ENCODE results near the gene CEP164. TPM values are rescaled to one million over a fixed set of nuclear protein-coding genes. Genes with fewer than 3 reads are reported as not detected.

CEP164 gene
- total and polyA plus RNA-seq, 2 of the 8 experiments (the other 6 are each of a cell fraction or from before 2014, with no cell fraction given) = 8.4 to 20.8 TPM

DNA sequence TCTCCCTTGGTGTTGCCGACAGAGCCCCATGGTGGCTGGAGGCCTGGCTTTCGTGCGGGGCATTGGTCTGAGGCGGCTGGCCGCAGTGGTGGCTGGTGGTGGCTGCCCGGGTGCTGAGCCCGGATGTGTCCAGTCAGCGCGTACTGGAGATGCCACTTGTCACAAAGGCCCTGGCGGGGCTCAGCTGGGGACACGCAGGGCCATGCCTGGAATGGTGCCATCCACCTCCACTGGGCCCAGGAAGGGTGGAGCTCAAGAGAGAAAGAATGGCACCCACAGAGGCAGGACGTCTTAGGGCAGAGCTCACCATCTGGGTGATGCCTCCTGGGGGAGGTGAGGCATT is 92.5 kb downstream of the CEP164 start (continued):
- TF ChIP-seq, protein P1, sequence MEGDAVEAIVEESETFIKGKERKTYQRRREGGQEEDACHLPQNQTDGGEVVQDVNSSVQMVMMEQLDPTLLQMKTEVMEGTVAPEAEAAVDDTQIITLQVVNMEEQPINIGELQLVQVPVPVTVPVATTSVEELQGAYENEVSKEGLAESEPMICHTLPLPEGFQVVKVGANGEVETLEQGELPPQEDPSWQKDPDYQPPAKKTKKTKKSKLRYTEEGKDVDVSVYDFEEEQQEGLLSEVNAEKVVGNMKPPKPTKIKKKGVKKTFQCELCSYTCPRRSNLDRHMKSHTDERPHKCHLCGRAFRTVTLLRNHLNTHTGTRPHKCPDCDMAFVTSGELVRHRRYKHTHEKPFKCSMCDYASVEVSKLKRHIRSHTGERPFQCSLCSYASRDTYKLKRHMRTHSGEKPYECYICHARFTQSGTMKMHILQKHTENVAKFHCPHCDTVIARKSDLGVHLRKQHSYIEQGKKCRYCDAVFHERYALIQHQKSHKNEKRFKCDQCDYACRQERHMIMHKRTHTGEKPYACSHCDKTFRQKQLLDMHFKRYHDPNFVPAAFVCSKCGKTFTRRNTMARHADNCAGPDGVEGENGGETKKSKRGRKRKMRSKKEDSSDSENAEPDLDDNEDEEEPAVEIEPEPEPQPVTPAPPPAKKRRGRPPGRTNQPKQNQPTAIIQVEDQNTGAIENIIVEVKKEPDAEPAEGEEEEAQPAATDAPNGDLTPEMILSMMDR (IDR thresholded peaks at IDR 0.05; ENCODE audit: control extremely low read depth in 1 of 3, insufficient read depth in 1 of 3, low read depth in 1 of 3, low read length in 3 of 3) = no peak
- no peak for TF ChIP-seq EP300 (IDR thresholded peaks at IDR 0.05; ENCODE audit: borderline replicate concordance in 1 of 2, low read depth in 2 of 2, low read length in 2 of 2)
- no peak for TF ChIP-seq POLR2AphosphoS5 (IDR thresholded peaks at IDR 0.05; ENCODE audit: low read depth, low read length)
- TF ChIP-seq MAFK (IDR thresholded peaks at IDR 0.05; ENCODE audit: low read depth, low read length) = no peak
- no peak for TF ChIP-seq CEBPB (IDR thresholded peaks at IDR 0.05; ENCODE audit: low read depth, low read length)
- TF ChIP-seq TAF7 (optimal IDR thresholded peaks at IDR 0.05; ENCODE audit: borderline replicate concordance, low read depth, low read length) = no peak
- TF ChIP-seq ASH2L (IDR thresholded peaks at IDR 0.05; ENCODE audit: low read length) = no peak
- TF ChIP-seq EGR1 (IDR thresholded peaks at IDR 0.05; ENCODE audit: borderline replicate concordance, low read depth, low read length) = no peak
- TF ChIP-seq SP2 (IDR thresholded peaks at IDR 0.05; ENCODE audit: low read length) = no peak
- no peak for TF ChIP-seq SRF (IDR thresholded peaks at IDR 0.05; ENCODE audit: low read depth, low read length)
